HG03432 (cell line): Measurements from ENCODE around the gene RNF214.
"Not testable (repeated sequence)": the region's sequence is repeated elsewhere in the genome, so short reads cannot be mapped to it uniquely, and the experiment has no call there.

Source experiments
- ATAC-seq: cut with Tn5 transposase; IDR thresholded peaks from one replicate; pipeline ENCODE4 v1.9.1; 2021; ENCODE audit warnings: mild to moderate bottlenecking, moderate library complexity; ENCODE audit not compliant: unreplicated experiment

The RNF214 gene

GRCh38 chr11:117232092-117232878, at the start of gene RNF214:
TSS of gene RNF214 (plus strand) at chr11:117232671. CDS start at chr11:117234273, 1,602 bp downstream.
- ATAC-seq: peak; percentile 78

- ATAC-seq: not testable (repeated sequence)
Measured at GRCh38 chr11:117183178-117183577, 49.3 kb upstream of the RNF214 start.

GRCh38 chr11:117183724-117184349, 48.6 kb upstream of the RNF214 start:
- no peak for ATAC-seq

- no peak for ATAC-seq
Measured at GRCh38 chr11:117185736-117186430, 46.6 kb upstream of the RNF214 start.

GRCh38 chr11:117186431-117186761, 46.1 kb upstream of the RNF214 start:
- ATAC-seq: no peak

GRCh38 chr11:117187007-117187406, 45.5 kb upstream of the RNF214 start:
- ATAC-seq: no peak

GRCh38 chr11:117187428-117187798, 45.1 kb upstream of the RNF214 start:
- ATAC-seq: no peak

- ATAC-seq: no peak
Measured at GRCh38 chr11:117187799-117188481, 44.5 kb upstream of the RNF214 start.

GRCh38 chr11:117188620-117189081, 43.8 kb upstream of the RNF214 start:
- ATAC-seq: no peak

GRCh38 chr11:117189191-117189940, 43.1 kb upstream of the RNF214 start:
- ATAC-seq: no peak

GRCh38 chr11:117189941-117190544, 42.4 kb upstream of the RNF214 start:
- ATAC-seq: no peak

GRCh38 chr11:117191680-117192400, 40.6 kb upstream of the RNF214 start:
- no peak for ATAC-seq

GRCh38 chr11:117192401-117192875, 40.0 kb upstream of the RNF214 start:
- no peak for ATAC-seq

GRCh38 chr11:117193130-117194020, 39.1 kb upstream of the RNF214 start:
- no peak for ATAC-seq

- ATAC-seq: no peak
Measured at GRCh38 chr11:117194267-117194666, 38.2 kb upstream of the RNF214 start.

GRCh38 chr11:117195258-117195657, 37.2 kb upstream of the RNF214 start:
- no peak for ATAC-seq

GRCh38 chr11:117195761-117196160, 36.7 kb upstream of the RNF214 start:
- no peak for ATAC-seq

- ATAC-seq: no peak
Measured at GRCh38 chr11:117197006-117197405, 35.5 kb upstream of the RNF214 start.
